K562 (cell line): ENCODE results near the gene EFNA5. TPM values are rescaled to one million over a fixed set of nuclear protein-coding genes. Genes with fewer than 3 reads are reported as not detected.

ENCODE experiments used
- ATAC-seq: fragments of 200-7000 bp; cut with Tn5 transposase; 3 replicates; pipeline ENCODE4 v1.9.1; 2020; ENCODE audit warnings: moderate library complexity
- BruUV-seq: library from RNA; stranded (reverse); fragments of 400-500 nt; replicated peaks from 2 replicates; lab custom pipeline; 2021; lab: Mats Ljungman, UMichigan
- CTCF ChIA-PET: fragments of 300-600 bp; formaldehyde crosslinking; extraction: SDS; loops from one replicate; lab custom pipeline; 2021; ENCODE audit warnings: low intra/inter-chr PET ratio; lab: Yijun Ruan, JAX
- POLR2A ChIA-PET: fragments of 300-600, 350-650 bp; sonication (Branson Sonifier 250); formaldehyde crosslinking; extraction: SDS; loops from one replicate; lab custom pipeline; 2021; ENCODE audit warnings: antibody characterized with exemption, inconsistent platforms; lab: Yijun Ruan, JAX
- DNase-seq, 4 experiments: peaks; one replicate each; pipeline versions ENCODE4 v3.0.0 to v3.0.0-alpha.2; 2011 to 2018; ENCODE audit warnings: low spot score in 3 of 4, mixed read lengths in 3 of 4; ENCODE audit errors: extremely low read depth in 1 of 4
- FAIRE-seq: peaks from 2 replicates; lab custom pipeline; 2011; peaks lifted over from hg19 to GRCh38; lab: Jason Lieb, UNC
- H2AFZ ChIP-seq: 2 replicates; pipeline ENCODE4 v1.6.0; 2011; ENCODE audit warnings: low read depth, low read length, control low read depth, inconsistent platforms
- H3K27ac ChIP-seq: fragments of 200-600 bp; 3 replicates; pipeline ENCODE4 v1.8.0; 2011; ENCODE audit warnings: low read depth, mild to moderate bottlenecking, control low read depth, inconsistent platforms, low read length, moderate library complexity, mixed read lengths; ENCODE audit errors: extremely low read depth
- H3K27me3 ChIP-seq, 2 experiments: fragments of 300-600 bp in 1 of 2; 2 replicates in 1 of 2; 3 replicates in 1 of 2; pipeline versions ENCODE4 v1.6.0 to v1.8.0; 2011; ENCODE audit warnings: inconsistent platforms in 2 of 2, low read length in 2 of 2, mild to moderate bottlenecking in 1 of 2, mixed read lengths in 1 of 2, moderate library complexity in 1 of 2; ENCODE audit not compliant: control insufficient read depth in 2 of 2, insufficient read depth in 2 of 2
- H3K36me3 ChIP-seq: fragments of 300-600 bp; 3 replicates; pipeline ENCODE4 v1.8.0; 2011; ENCODE audit warnings: mild to moderate bottlenecking, low read length, inconsistent platforms; ENCODE audit not compliant: control insufficient read depth, insufficient read depth
- H3K4me1 ChIP-seq, 2 experiments: fragments of 200-600 bp in 1 of 2; replicated peaks in 1 of 2; 2 replicates in 1 of 2; 3 replicates in 1 of 2; pipeline versions ENCODE4 v1.5.1 to v1.8.0; 2011; ENCODE audit warnings: inconsistent platforms in 2 of 2, low read length in 2 of 2, mild to moderate bottlenecking in 1 of 2, mixed read lengths in 1 of 2, moderate library complexity in 1 of 2; ENCODE audit not compliant: control insufficient read depth in 2 of 2, insufficient read depth in 2 of 2
- H3K4me2 ChIP-seq: 2 replicates; pipeline ENCODE4 v1.6.1; 2011; ENCODE audit warnings: low read length, control low read depth, inconsistent platforms, mixed read lengths; ENCODE audit not compliant: insufficient read depth
- H3K4me3 ChIP-seq: fragments of 200-600 bp; sonication (generic), shearing (Covaris generic); 2 replicates; pipeline ENCODE4 v1.5.1; 2016; ENCODE audit warnings: control low read depth, inconsistent platforms
- H3K79me2 ChIP-seq: fragments of 200-600 bp; 3 replicates; pipeline ENCODE4 v1.8.0; 2011; ENCODE audit warnings: low read length, inconsistent platforms; ENCODE audit not compliant: control insufficient read depth, insufficient read depth
- H3K9ac ChIP-seq, 2 experiments: 2 replicates each; pipeline versions ENCODE4 v1.6.0 to v1.6.1; 2011; ENCODE audit warnings: low read depth in 2 of 2, low read length in 2 of 2, control low read depth in 1 of 2, inconsistent platforms in 1 of 2, mild to moderate bottlenecking in 1 of 2, mixed read lengths in 1 of 2; ENCODE audit not compliant: insufficient read depth in 1 of 2
- H3K9me1 ChIP-seq: one replicate; pipeline ENCODE4 v1.6.0; 2011; ENCODE audit warnings: inconsistent platforms, mild to moderate bottlenecking, low read length, moderate library complexity; ENCODE audit not compliant: control insufficient read depth, insufficient read depth
- H3K9me3 ChIP-seq: replicated peaks from 2 replicates; pipeline ENCODE4 v1.5.1; 2011; ENCODE audit warnings: low read depth, low read length, inconsistent platforms; ENCODE audit not compliant: control insufficient read depth, insufficient read depth
- H4K20me1 ChIP-seq: replicated peaks from 2 replicates; pipeline ENCODE4 v1.6.1; 2011; ENCODE audit warnings: low read length, inconsistent platforms, mixed read lengths; ENCODE audit not compliant: control insufficient read depth, insufficient read depth
- CHD1 ChIP-seq: fragments of 200-600 bp; sonication (generic); IDR thresholded peaks from one replicate; pipeline ENCODE4 v1.6.1; 2012; ENCODE audit warnings: mild to moderate bottlenecking, moderate library complexity, low read length, inconsistent platforms
- EHMT2 ChIP-seq: fragments of 450-650 bp; IDR thresholded peaks from 2 replicates; pipeline ENCODE4 v1.6.1; 2018; ENCODE audit warnings: antibody characterized with exemption
- GABPA ChIP-seq: fragments of 200-800 bp; sonication (Bioruptor generic); conservative IDR thresholded peaks from 2 replicates; pipeline ENCODE4 v1.6.1; 2016; ENCODE audit warnings: low read depth, missing genetic modification characterization, missing compliant biosample characterization
- HIVEP1 ChIP-seq: fragments of 250-450 bp; sonication (Bioruptor Pico); IDR thresholded peaks from 2 replicates; pipeline ENCODE4 v1.4.0; 2020; ENCODE audit warnings: mild to moderate bottlenecking
- HNRNPLL ChIP-seq: fragments of 200-400 bp; formaldehyde crosslinking; IDR thresholded peaks from 2 replicates; pipeline ENCODE4 v1.6.1; 2017; ENCODE audit warnings: low read length, low read depth, mild to moderate bottlenecking; ENCODE audit not compliant: poor library complexity, severe bottlenecking
- KDM4B ChIP-seq, 2 experiments: fragments of 450-650 bp in 1 of 2; sonication (generic) in 1 of 2; IDR thresholded peaks; 2 replicates each; pipeline ENCODE4 v1.6.1; 2016 to 2017; ENCODE audit warnings: borderline replicate concordance in 2 of 2, antibody characterized with exemption in 1 of 2, low read depth in 1 of 2, mild to moderate bottlenecking in 1 of 2
- POU5F1 ChIP-seq: fragments of 150-350 bp; IDR thresholded peaks from 2 replicates; pipeline ENCODE4 v1.6.1; 2014; ENCODE audit warnings: borderline replicate concordance, low read length, low read depth, mild to moderate bottlenecking; ENCODE audit not compliant: partially characterized antibody
- RBM15 ChIP-seq: fragments of 200-400 bp; formaldehyde crosslinking; IDR thresholded peaks from 2 replicates; pipeline ENCODE4 v1.6.1; 2018; ENCODE audit warnings: mild to moderate bottlenecking, low read length, moderate library complexity; ENCODE audit not compliant: insufficient read depth
- SMC3 ChIP-seq: conservative IDR thresholded peaks from 2 replicates; pipeline ENCODE4 v1.6.1; 2011; ENCODE audit warnings: low read depth, low read length, improper control_type of control experiment; ENCODE audit not compliant: insufficient read depth
- TAF1 ChIP-seq: IDR thresholded peaks from 2 replicates; pipeline ENCODE4 v1.6.1; 2011; ENCODE audit warnings: mild to moderate bottlenecking, low read length, moderate library complexity; ENCODE audit not compliant: insufficient read depth, control insufficient read depth, severe bottlenecking; ENCODE audit errors: extremely low read depth
- U2AF2 ChIP-seq: fragments of 200-400 bp; formaldehyde crosslinking; optimal IDR thresholded peaks from 2 replicates; pipeline ENCODE3; 2017; ENCODE audit warnings: low read depth, mild to moderate bottlenecking, low read length
- ZNF146 ChIP-seq: IDR thresholded peaks from one replicate; pipeline ENCODE4 v1.6.1; 2018; ENCODE audit warnings: missing compliant biosample characterization; ENCODE audit not compliant: unreplicated experiment
- ZNF354B ChIP-seq: fragments of 250-450 bp; sonication (Bioruptor Pico); IDR thresholded peaks from 2 replicates; pipeline ENCODE4 v1.4.0; 2020
- ZNF696 ChIP-seq: fragments of 250-450 bp; sonication (Bioruptor Pico); conservative IDR thresholded peaks from 2 replicates; pipeline ENCODE4 v1.4.0; 2020; ENCODE audit warnings: mild to moderate bottlenecking, moderate library complexity
- WGBS: fragments of 100-300 bp; shearing (Covaris generic); methylation state at CpG from one replicate; pipeline ENCODE4 v1.1.6; 2016; ENCODE audit warnings: low coverage, mixed read lengths; ENCODE audit not compliant: insufficient coverage; ENCODE audit errors: missing lambda C conversion rate; 5-methylcytosine and 5-hydroxymethylcytosine counted together
- in situ Hi-C: fragments of 300-500 bp; cut with MboI; formaldehyde crosslinking; loops from 4 replicates; pipeline ENCODE4 v1.15.0; 2018; ENCODE audit warnings: inconsistent platforms, mixed read lengths
- intact Hi-C: fragments of 100-400 bp; cut with micrococcal nuclease; formaldehyde crosslinking; loops from 2 replicates; pipeline ENCODE4 v1.14.2; 2022
- polyA plus RNA-seq, 8 experiments: library from polyadenylated mRNA; depleted of rRNA in 4 of 8; stranded (reverse) in 5 of 8; unstranded in 3 of 8; fragments of >200 nt; fragmentation: Nextera tagmentation in 2 of 8; fragmentation: Illumina TruSeq in 1 of 8; extraction: Ambion mirVana in 2 of 8; extraction: Trizol in 1 of 8; gene quantifications; 2 replicates each; pipeline versions ENCODE4 v1.2.1 to v1.2.3, GENCODE V29; 2011 to 2014; ENCODE audit warnings: inconsistent platforms in 1 of 8, missing spikeins in 1 of 8
- total RNA-seq, 7 experiments: library from RNA; depleted of rRNA in 6 of 7; stranded (reverse); fragments of >200 nt in 6 of 7; fragmentation: Illumina TruSeq in 2 of 7; extraction: Trizol in 2 of 7; gene quantifications; 2 replicates each; pipeline versions ENCODE4 v1.2.1 to v1.2.3, GENCODE V29; 2011 to 2021; ENCODE audit warnings: low replicate concordance in 1 of 7
- TF ChIP-seq, protein P1 (sequence below), 2 experiments: fragments of 450-650 bp; conservative IDR thresholded peaks; 2 replicates each; pipeline ENCODE4 v1.6.1; 2017; ENCODE audit warnings: mild to moderate bottlenecking in 2 of 2, moderate library complexity in 2 of 2

Gene EFNA5
- total and polyA plus RNA-seq, 9 of the 15 experiments (the other 6 are each of a cell fraction or from before 2014, with no cell fraction given) = 0.20 TPM; not detected in 8

DNA sequence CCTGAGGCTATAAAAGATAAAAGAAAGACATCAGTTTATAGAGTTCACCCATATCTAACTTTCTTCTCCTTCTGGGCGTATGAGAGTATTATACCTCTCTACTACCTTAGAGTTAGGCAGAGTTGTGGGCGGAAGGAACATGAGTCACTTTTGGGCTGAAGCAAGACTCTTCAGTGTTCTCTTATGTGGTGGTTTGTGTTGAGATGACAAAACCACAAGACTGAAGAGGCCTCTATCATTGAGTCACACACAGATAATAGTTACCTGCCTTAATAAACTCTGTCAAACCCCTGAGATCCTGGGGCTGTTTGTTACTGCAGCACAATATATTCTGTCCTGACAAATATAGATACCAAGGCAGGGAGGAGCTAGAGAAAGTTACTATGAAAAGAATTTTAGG lies 184.2 kb downstream of the EFNA5 start:
- no peaks in the 10 kb centered on the region for H3K36me3 ChIP-seq
- no peak overlapping the region for H3K27ac ChIP-seq
- H3K9me3 ChIP-seq = no peaks in the 10 kb centered on the region
- no TSS peak for BruUV-seq
- no peaks in the 10 kb centered on the region for H3K79me2 ChIP-seq
- H2AFZ ChIP-seq = no peak overlapping the region
- no peaks in the 10 kb centered on the region for H3K4me1 ChIP-seq
- H3K4me2 ChIP-seq = no peak overlapping the region
- TF ChIP-seq KDM4B (IDR thresholded peaks at IDR 0.05; ENCODE audit: borderline replicate concordance in 2 of 2, low read depth in 1 of 2) = no peak
- no peak for TF ChIP-seq U2AF2
- no peak for TF ChIP-seq ZNF354B
- TF ChIP-seq, protein P1, sequence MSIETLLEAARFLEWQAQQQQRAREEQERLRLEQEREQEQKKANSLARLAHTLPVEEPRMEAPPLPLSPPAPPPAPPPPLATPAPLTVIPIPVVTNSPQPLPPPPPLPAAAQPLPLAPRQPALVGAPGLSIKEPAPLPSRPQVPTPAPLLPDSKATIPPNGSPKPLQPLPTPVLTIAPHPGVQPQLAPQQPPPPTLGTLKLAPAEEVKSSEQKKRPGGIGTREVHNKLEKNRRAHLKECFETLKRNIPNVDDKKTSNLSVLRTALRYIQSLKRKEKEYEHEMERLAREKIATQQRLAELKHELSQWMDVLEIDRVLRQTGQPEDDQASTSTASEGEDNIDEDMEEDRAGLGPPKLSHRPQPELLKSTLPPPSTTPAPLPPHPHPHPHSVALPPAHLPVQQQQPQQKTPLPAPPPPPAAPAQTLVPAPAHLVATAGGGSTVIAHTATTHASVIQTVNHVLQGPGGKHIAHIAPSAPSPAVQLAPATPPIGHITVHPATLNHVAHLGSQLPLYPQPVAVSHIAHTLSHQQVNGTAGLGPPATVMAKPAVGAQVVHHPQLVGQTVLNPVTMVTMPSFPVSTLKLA (conservative IDR thresholded peaks at IDR 0.05) = no peak
- TF ChIP-seq, all 486 proteins: peak for 0
- 0% methylated on average over 2 of the region's 2 CpGs for WGBS
- DNase-seq = no peak
- Histone ChIP-seq H3K9me1 (no peaks in the 10 kb centered on the region), H3K9ac (no peak overlapping the region), H3K27me3 (no peaks in the 10 kb centered on the region), H4K20me1 (no peaks in the 10 kb centered on the region), H3K4me3 (no peak overlapping the region)
- no peak for ATAC-seq
- ChIA-PET POLR2A (interaction anchor here (1.1 kb wide), 1 partner anchor 21 kb away, joined by 3 read pairs; no protein-coding TSS in a partner anchor), CTCF (no interaction called here)
- intact Hi-C loops = no loop called here
- in situ Hi-C loops = no loop called here
- FAIRE-seq = no peak

- Histone ChIP-seq H3K4me3 (no peak overlapping the region), H3K4me2 (no peak overlapping the region), H3K9me1 (no peaks in the 10 kb centered on the region), H3K27me3 (no peaks in the 10 kb centered on the region), H3K4me1 (no peaks in the 10 kb centered on the region), H2AFZ (no peak overlapping the region), H4K20me1 (no peaks in the 10 kb centered on the region), H3K9me3 (no peaks in the 10 kb centered on the region), H3K79me2 (no peaks in the 10 kb centered on the region), H3K27ac (no peak overlapping the region), H3K9ac (no peak overlapping the region), H3K36me3 (no peaks in the 10 kb centered on the region)
- no TSS peak for BruUV-seq
- DNase-seq (no peak), FAIRE-seq (no peak), ATAC-seq (no peak)
- ChIA-PET CTCF (no interaction called here), POLR2A (interaction anchor here (0.9 kb wide), 1 partner anchor 13 kb away, joined by 4 read pairs; no protein-coding TSS in a partner anchor)
- TF ChIP-seq HIVEP1 (CRISPR knock-in tag) (no peak), CHD1 (no peak), SMC3 (no peak), EHMT2 (no peak), HNRNPLL (no peak), ZNF696 (CRISPR knock-in tag) (no peak), ZNF146 (CRISPR knock-in tag) (no peak), POU5F1 (no peak), TAF1 (no peak), RBM15 (no peak), GABPA (tag) (no peak)
- intact Hi-C loops (no loop called here), in situ Hi-C loops (no loop called here)
Observed at GRCh38 chr5:107485184-107485583, 185.6 kb downstream of the EFNA5 start.
